ENCODE measurements around the gene GPR160.

DNA sequence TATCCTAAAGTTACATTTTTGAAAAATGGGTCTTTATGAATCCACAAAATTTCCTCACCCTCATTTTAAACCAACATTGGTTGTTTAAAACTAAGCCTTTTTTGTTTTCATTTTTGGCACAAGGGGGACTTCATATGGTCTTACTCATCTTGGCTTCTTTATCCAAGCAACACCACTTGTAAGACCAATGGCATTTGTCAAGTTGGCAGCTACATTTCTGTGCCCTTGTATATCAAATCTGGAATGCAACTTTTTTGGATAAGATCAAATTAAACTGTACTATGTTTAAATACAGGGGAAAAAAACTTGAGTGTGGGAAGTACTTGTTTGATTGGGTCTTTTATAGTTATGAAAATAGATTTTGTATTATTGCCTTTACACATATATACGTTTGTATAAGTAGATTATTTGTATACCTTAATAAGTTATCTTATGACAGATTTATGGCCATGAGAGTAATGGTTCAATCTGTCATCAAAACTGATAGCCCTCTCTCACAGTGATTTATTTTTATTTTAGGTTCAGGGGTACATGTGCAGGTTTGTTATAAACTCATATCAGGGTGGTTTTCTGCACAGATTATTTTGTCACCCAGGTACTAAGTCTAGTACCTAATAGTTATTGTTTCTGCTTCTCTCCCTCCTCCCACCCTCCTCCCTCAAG, 43.4 kb downstream of the GPR160 start:
- TF ChIP-seq GATA2 (IDR thresholded peaks at IDR 0.05; ENCODE audit: low read depth, low read length) = no peak
- TF ChIP-seq GATA3 (IDR thresholded peaks at IDR 0.05; ENCODE audit: low read depth, low read length) = no peak

All from SH-SY5Y (cell line).